SH-SY5Y (cell line): ENCODE measurements around the gene NRK.

Experiments
- GATA2 ChIP-seq: IDR thresholded peaks from 2 replicates; pipeline ENCODE4 v1.6.1; 2011; ENCODE audit warnings: mild to moderate bottlenecking, low read depth, low read length
- GATA3 ChIP-seq: IDR thresholded peaks from 2 replicates; pipeline ENCODE4 v1.6.1; 2011; ENCODE audit warnings: low read depth, mild to moderate bottlenecking, low read length, moderate library complexity

GRCh38 chrX:106000203-106000602 is 177.9 kb downstream of the NRK start:
- no peak for TF ChIP-seq GATA2
- TF ChIP-seq GATA3, result no peak
